KOPT-K1 (cell line): ENCODE measurements around the gene RASGRP1.
"Not testable (repeated sequence)": the region's sequence is repeated elsewhere in the genome, so short reads cannot be mapped to it uniquely, and the experiment has no call there.

Experiments
- H3K27ac ChIP-seq: fragments of 200-600 bp; sonication (generic); 2 replicates; pipeline ENCODE4 v1.5.1; 2016; ENCODE audit warnings: antibody characterized with exemption, mild to moderate bottlenecking, low read depth, low read length; ENCODE audit not compliant: poor library complexity, severe bottlenecking
- H3K36me3 ChIP-seq: fragments of 200-600 bp; sonication (generic); 2 replicates; pipeline ENCODE4 v1.5.1; 2017; ENCODE audit warnings: antibody characterized with exemption, mild to moderate bottlenecking, low read length, moderate library complexity; ENCODE audit not compliant: insufficient read depth
- H3K9me3 ChIP-seq: fragments of 200-600 bp; sonication (generic); 2 replicates; pipeline ENCODE4 v1.5.1; 2017; ENCODE audit warnings: antibody characterized with exemption, low read length, mild to moderate bottlenecking; ENCODE audit not compliant: insufficient read depth, poor library complexity, severe bottlenecking

RASGRP1 gene

GRCh38 chr15:38589502-38589901, 24.9 kb upstream of the RASGRP1 start:
- H3K9me3 ChIP-seq: no peaks in the 10 kb centered on the region
- no peak overlapping the region for H3K27ac ChIP-seq
- no peaks in the 10 kb centered on the region for H3K36me3 ChIP-seq

- Histone ChIP-seq H3K9me3 (no peaks in the 10 kb centered on the region), H3K27ac (no peak overlapping the region)
Observed at GRCh38 chr15:38588672-38589071, 24.1 kb upstream of the RASGRP1 start.

GRCh38 chr15:38587214-38587613, 22.6 kb upstream of the RASGRP1 start:
- H3K27ac ChIP-seq: peak overlapping the region; percentile 63
- no peaks in the 10 kb centered on the region for H3K36me3 ChIP-seq
- H3K9me3 ChIP-seq: no peaks in the 10 kb centered on the region

More at GRCh38 chr15:38588672-38589071, 24.1 kb upstream of the RASGRP1 start:
- no peaks in the 10 kb centered on the region for H3K36me3 ChIP-seq

- H3K9me3 ChIP-seq, H3K27ac ChIP-seq, H3K36me3 ChIP-seq: not testable (repeated sequence)
Observed at GRCh38 chr15:38586005-38586404, 21.4 kb upstream of the RASGRP1 start.

- no peak overlapping the region for H3K27ac ChIP-seq
- no peaks in the 10 kb centered on the region for H3K36me3 ChIP-seq
- H3K9me3 ChIP-seq: no peaks in the 10 kb centered on the region
Observed at GRCh38 chr15:38578626-38579025, 14.0 kb upstream of the RASGRP1 start.

GRCh38 chr15:38577424-38577987, 12.9 kb upstream of the RASGRP1 start:
- Histone ChIP-seq H3K27ac (no peak overlapping the region), H3K9me3 (no peaks in the 10 kb centered on the region), H3K36me3 (no peaks in the 10 kb centered on the region)

- H3K9me3 ChIP-seq: no peaks in the 10 kb centered on the region
- H3K36me3 ChIP-seq: no peaks in the 10 kb centered on the region
Observed at GRCh38 chr15:38576837-38577236, 12.2 kb upstream of the RASGRP1 start.

GRCh38 chr15:38576261-38576660, 11.6 kb upstream of the RASGRP1 start:
- no peak overlapping the region for H3K27ac ChIP-seq
- H3K36me3 ChIP-seq: no peaks in the 10 kb centered on the region
- H3K9me3 ChIP-seq: no peaks in the 10 kb centered on the region

More at GRCh38 chr15:38576837-38577236, 12.2 kb upstream of the RASGRP1 start:
- H3K27ac ChIP-seq: no peak overlapping the region

GRCh38 chr15:38565287-38565670, 665 bp upstream of the RASGRP1 start:
- H3K27ac ChIP-seq: peak overlapping the region; percentile 95
- no peaks in the 10 kb centered on the region for H3K9me3 ChIP-seq
- peaks cover 15% of the 10 kb centered on the region for H3K36me3 ChIP-seq

- Histone ChIP-seq H3K27ac (peak overlapping the region; percentile 95), H3K36me3 (peaks cover 28% of the 10 kb centered on the region), H3K9me3 (no peaks in the 10 kb centered on the region)
Observed at GRCh38 chr15:38563723-38564519, 693 bp downstream of the RASGRP1 start.

GRCh38 chr15:38562278-38562677, 2.3 kb downstream of the RASGRP1 start:
- H3K36me3 ChIP-seq: peaks cover 45% of the 10 kb centered on the region
- peak overlapping the region; percentile 95 for H3K27ac ChIP-seq
- H3K9me3 ChIP-seq: no peaks in the 10 kb centered on the region

- H3K9me3 ChIP-seq: no peaks in the 10 kb centered on the region
- H3K36me3 ChIP-seq: peaks cover 63% of the 10 kb centered on the region
- peak overlapping the region; percentile 95 for H3K27ac ChIP-seq
Observed at GRCh38 chr15:38560456-38560926, 4.1 kb downstream of the RASGRP1 start.

GRCh38 chr15:38559636-38560307, 4.8 kb downstream of the RASGRP1 start:
- H3K9me3 ChIP-seq: no peaks in the 10 kb centered on the region
- H3K36me3 ChIP-seq: peaks cover 70% of the 10 kb centered on the region
- H3K27ac ChIP-seq: peak overlapping the region; percentile 13

GRCh38 chr15:38559131-38559530, 5.5 kb downstream of the RASGRP1 start:
- Histone ChIP-seq H3K9me3 (no peaks in the 10 kb centered on the region), H3K27ac (peak overlapping the region; percentile 13), H3K36me3 (peaks cover 76% of the 10 kb centered on the region)

- H3K9me3 ChIP-seq: no peaks in the 10 kb centered on the region
- H3K27ac ChIP-seq: peak overlapping the region; percentile 30
- peaks cover 82% of the 10 kb centered on the region for H3K36me3 ChIP-seq
Observed at GRCh38 chr15:38558372-38559059, 6.1 kb downstream of the RASGRP1 start.
